Smooth muscle cell (in vitro differentiated cells): ENCODE data around the gene DQX1. TPM values are rescaled to one million over a fixed set of nuclear protein-coding genes. Genes with fewer than 3 reads are reported as not detected.

Experiments used
- DNase-seq: peaks from one replicate; lab custom pipeline; 2025; ENCODE audit not compliant: unreplicated experiment; lab: John Stamatoyannopoulos, UW
- H2AFZ ChIP-seq: fragments of 200-600 bp; sonication (generic); 2 replicates; pipeline ENCODE4 v1.6.0; 2016; ENCODE audit warnings: antibody characterized with exemption, low read depth, mild to moderate bottlenecking
- H3F3A ChIP-seq: fragments of 200-600 bp; sonication (generic); 2 replicates; pipeline ENCODE4 v1.6.0; 2017; ENCODE audit warnings: antibody characterized with exemption, low read depth
- H3K27ac ChIP-seq: fragments of 200-600 bp; sonication (generic); 2 replicates; pipeline ENCODE4 v1.5.1; 2016; ENCODE audit warnings: low read depth, mild to moderate bottlenecking
- H3K27me3 ChIP-seq: fragments of 200-600 bp; sonication (generic); 2 replicates; pipeline ENCODE4 v1.6.1; 2016; ENCODE audit warnings: low read depth, mild to moderate bottlenecking
- H3K36me3 ChIP-seq: fragments of 200-600 bp; sonication (generic); 2 replicates; pipeline ENCODE4 v1.5.1; 2016; ENCODE audit warnings: low read depth
- H3K4me1 ChIP-seq: fragments of 200-600 bp; sonication (generic); 2 replicates; pipeline ENCODE4 v1.5.1; 2016; ENCODE audit warnings: low read depth
- H3K4me2 ChIP-seq: fragments of 200-600 bp; sonication (generic); 2 replicates; pipeline ENCODE4 v1.6.0; 2016; ENCODE audit warnings: mild to moderate bottlenecking
- H3K4me3 ChIP-seq: fragments of 200-600 bp; sonication (generic); 2 replicates; pipeline ENCODE4 v1.5.1; 2016; ENCODE audit warnings: mild to moderate bottlenecking
- H3K79me2 ChIP-seq: fragments of 200-600 bp; sonication (generic); 2 replicates; pipeline ENCODE4 v1.6.0; 2016; ENCODE audit warnings: low read depth, mild to moderate bottlenecking
- H3K9ac ChIP-seq: fragments of 200-600 bp; sonication (generic); 2 replicates; pipeline ENCODE4 v1.6.0; 2016; ENCODE audit warnings: low read depth
- H3K9me3 ChIP-seq: fragments of 200-600 bp; sonication (generic); replicated peaks from 2 replicates; pipeline ENCODE4 v1.5.1; 2016; ENCODE audit warnings: low read depth
- H4K20me1 ChIP-seq: fragments of 200-600 bp; sonication (generic); 2 replicates; pipeline ENCODE4 v1.6.0; 2016; ENCODE audit warnings: low read depth
- WGBS: methylation state at CpG from one replicate; pipeline ENCODE4 v1.1.7; 2016; ENCODE audit warnings: low lambda C conversion rate; 5-methylcytosine and 5-hydroxymethylcytosine counted together
- polyA plus RNA-seq: library from polyadenylated mRNA; unstranded; fragments of >200 nt; fragmentation: Nextera tagmentation; extraction: Ambion mirVana; gene quantifications from 2 replicates; pipeline ENCODE4 v1.2.1, GENCODE V29; 2016
- total RNA-seq: library from RNA; depleted of rRNA; stranded (reverse); fragments of >200 nt; gene quantifications from 2 replicates; pipeline ENCODE4 v1.2.3, GENCODE V29; 2014
- TF ChIP-seq, protein P1 (sequence below): fragments of 200-600 bp; sonication (generic); IDR thresholded peaks from 2 replicates; pipeline ENCODE4 v1.5.1; 2017; ENCODE audit warnings: borderline replicate concordance, mild to moderate bottlenecking, antibody characterized with exemption; ENCODE audit not compliant: insufficient read depth, poor library complexity, severe bottlenecking

Gene DQX1
- total and polyA plus RNA-seq, 2 experiments from 2014 or later, result 0.27 TPM; not detected in 1

DNA sequence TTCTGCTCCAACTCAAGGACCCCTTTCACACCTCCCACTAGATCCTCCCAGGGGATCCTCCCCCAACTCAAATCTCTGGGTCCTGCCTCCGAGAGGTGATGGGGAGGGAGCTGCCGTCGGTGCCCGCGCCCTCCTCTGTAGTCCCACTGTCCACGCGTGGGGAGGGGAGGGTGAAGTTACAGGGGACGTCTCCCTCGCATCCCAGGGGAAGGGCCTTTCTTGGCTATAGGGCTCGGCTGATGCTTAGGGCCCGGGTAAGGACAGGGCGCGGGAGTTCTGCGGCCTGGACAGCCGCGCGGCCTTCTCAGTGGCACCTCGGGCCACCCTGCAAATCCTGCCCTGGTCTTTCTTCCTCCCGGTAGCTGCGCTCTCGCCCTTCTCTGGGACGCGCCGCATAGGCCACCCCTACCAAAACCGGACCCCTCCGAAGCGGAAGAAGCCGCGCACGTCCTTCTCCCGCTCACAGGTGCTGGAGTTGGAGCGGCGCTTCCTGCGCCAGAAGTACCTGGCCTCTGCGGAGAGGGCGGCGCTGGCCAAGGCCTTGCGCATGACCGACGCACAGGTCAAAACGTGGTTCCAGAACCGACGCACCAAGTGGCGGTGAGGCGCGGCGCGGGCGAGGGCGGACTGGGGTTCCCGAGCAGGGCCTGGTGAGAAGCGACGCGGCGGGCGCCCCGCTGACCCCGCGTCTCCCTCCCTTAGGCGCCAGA lies 10.6 kb downstream of the DQX1 start:
- Histone ChIP-seq H3K79me2 (no peaks in the 10 kb centered on the region), H3K4me1 (peaks cover 17% of the 10 kb centered on the region), H3K9ac (no peak overlapping the region), H3K4me2 (peak overlapping the region; percentile 84), H3K36me3 (no peaks in the 10 kb centered on the region), H3K27me3 (peaks cover 100% of the 10 kb centered on the region), H3K27ac (no peak overlapping the region), H3K9me3 (no peaks in the 10 kb centered on the region), H3F3A (no peaks in the 10 kb centered on the region), H4K20me1 (no peaks in the 10 kb centered on the region), H3K4me3 (peak overlapping the region; percentile 26), H2AFZ (no peak overlapping the region)
- TF ChIP-seq, protein P1, sequence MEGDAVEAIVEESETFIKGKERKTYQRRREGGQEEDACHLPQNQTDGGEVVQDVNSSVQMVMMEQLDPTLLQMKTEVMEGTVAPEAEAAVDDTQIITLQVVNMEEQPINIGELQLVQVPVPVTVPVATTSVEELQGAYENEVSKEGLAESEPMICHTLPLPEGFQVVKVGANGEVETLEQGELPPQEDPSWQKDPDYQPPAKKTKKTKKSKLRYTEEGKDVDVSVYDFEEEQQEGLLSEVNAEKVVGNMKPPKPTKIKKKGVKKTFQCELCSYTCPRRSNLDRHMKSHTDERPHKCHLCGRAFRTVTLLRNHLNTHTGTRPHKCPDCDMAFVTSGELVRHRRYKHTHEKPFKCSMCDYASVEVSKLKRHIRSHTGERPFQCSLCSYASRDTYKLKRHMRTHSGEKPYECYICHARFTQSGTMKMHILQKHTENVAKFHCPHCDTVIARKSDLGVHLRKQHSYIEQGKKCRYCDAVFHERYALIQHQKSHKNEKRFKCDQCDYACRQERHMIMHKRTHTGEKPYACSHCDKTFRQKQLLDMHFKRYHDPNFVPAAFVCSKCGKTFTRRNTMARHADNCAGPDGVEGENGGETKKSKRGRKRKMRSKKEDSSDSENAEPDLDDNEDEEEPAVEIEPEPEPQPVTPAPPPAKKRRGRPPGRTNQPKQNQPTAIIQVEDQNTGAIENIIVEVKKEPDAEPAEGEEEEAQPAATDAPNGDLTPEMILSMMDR, result no peak
- WGBS, result 7% methylated on average over 60 of the region's 60 CpGs
- DNase-seq, result no peak

DNA sequence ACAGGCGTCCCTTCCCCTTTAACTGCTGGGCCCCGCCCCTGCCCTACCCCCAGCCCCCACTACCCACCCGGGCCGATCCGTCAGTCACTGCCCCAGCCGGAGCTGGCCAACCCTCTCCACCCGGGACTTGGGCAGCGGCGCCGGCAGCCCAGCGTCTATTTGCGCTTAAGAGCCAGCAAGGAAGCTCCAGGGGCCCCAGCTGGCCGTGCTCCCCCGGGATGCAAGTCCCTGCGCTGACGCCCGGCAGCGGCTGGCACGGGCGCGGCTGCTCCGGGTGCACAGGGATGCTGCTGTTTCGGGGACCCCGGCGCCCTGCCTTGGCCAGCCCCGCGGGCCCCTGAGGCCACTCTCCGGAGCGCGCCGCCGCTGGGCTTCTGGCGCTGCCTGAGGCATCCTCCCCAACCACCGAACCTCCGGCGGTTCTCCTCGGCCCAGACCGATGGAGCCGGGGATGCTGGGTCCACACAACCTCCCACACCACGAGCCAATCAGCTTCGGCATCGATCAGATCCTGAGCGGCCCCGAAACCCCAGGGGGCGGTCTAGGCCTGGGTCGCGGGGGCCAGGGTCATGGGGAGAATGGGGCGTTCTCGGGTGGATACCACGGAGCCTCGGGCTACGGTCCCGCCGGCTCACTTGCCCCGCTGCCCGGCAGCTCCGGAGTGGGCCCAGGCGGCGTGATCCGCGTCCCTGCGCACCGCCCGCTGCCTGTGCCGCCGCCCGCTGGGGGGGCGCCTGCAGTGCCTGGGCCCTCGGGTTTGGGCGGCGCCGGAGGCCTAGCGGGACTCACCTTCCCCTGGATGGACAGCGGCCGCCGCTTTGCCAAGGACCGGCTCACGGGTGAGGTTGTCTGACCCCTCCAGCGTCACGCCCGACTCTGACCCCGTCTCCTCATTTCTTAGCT lies 11.4 kb downstream of the DQX1 start, which contains the start of gene TLX2:
TSS of gene TLX2 (plus strand) at position 83 of the 903 bp plus-strand sequence. CDS start at position 440, 357 bp downstream.
- peaks cover 17% of the 10 kb centered on the region for H3K4me1 ChIP-seq
- no peaks in the 10 kb centered on the region for H4K20me1 ChIP-seq
- TF ChIP-seq, protein P1, result no peak
- H3K9ac ChIP-seq, result no peak within 1 kb of the TSS
- no peak for DNase-seq
- H3K27me3 ChIP-seq, result peaks cover 100% of the 10 kb centered on the region
- H3K36me3 ChIP-seq, result no peaks in the 10 kb centered on the region
- no peaks in the 10 kb centered on the region for H3K79me2 ChIP-seq
- H3K27ac ChIP-seq, result no peak within 1 kb of the TSS
- peak within 1 kb of the TSS; percentile 13 for H3K4me3 ChIP-seq
- H3F3A ChIP-seq, result no peaks in the 10 kb centered on the region
- no peak within 1 kb of the TSS for H2AFZ ChIP-seq
- H3K4me2 ChIP-seq, result peak within 1 kb of the TSS; percentile 63
- WGBS, result 5% methylated on average over 76 of the region's 82 CpGs
- no peaks in the 10 kb centered on the region for H3K9me3 ChIP-seq

DNA sequence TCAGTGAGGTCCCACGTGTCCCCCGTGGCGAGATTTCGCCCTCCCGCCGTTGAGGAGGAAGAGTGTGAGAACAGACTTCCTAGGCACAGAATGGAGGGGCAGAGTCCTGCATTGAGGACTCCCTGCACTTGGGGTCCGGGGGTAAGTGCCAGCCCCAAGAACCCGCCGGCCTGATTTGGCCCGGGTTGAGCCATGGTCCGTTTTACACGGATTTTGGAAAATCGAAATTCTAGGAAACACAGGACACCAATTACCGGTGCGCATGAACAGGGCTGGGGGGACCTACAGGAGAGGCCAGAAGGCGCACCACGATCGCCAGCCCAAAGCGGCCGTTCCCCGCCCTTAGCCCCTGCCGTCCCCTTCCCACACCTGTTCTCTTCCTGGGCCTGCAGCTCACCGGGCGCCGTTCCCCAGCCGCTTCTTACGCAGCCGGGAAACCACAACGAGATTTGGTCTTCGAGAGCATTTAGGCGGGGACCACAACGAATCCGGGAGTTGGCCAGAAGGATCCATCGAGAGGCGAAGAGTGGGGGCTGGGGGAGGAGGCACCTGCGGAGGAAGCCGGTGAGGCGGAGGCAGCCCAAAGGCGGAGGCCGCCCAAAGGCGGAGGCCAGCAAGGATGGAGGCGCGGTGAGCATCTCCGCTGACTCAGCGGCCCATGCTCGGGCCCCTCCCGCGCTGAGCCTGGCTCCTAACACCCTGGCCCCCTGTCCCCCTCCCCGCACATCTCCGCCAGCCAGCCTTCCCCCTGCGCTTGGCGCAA lies 12.2 kb downstream of the DQX1 start:
- Histone ChIP-seq H3K36me3 (no peaks in the 10 kb centered on the region), H3K79me2 (no peaks in the 10 kb centered on the region), H3K4me3 (peak overlapping the region; percentile 13), H3K27me3 (peaks cover 92% of the 10 kb centered on the region), H4K20me1 (no peaks in the 10 kb centered on the region), H3K9ac (no peak overlapping the region), H3K27ac (no peak overlapping the region), H3F3A (peaks cover 4% of the 10 kb centered on the region), H2AFZ (no peak overlapping the region), H3K9me3 (no peaks in the 10 kb centered on the region), H3K4me2 (peak overlapping the region; percentile 63), H3K4me1 (peaks cover 17% of the 10 kb centered on the region)
- TF ChIP-seq, protein P1, result no peak
- whole genome bisulfite sequencing, result 5% methylated on average over 45 of the region's 52 CpGs
- DNase-seq, result no peak
